ENCODE measurements around the gene FOXP3.

Gene FOXP3

DNA sequence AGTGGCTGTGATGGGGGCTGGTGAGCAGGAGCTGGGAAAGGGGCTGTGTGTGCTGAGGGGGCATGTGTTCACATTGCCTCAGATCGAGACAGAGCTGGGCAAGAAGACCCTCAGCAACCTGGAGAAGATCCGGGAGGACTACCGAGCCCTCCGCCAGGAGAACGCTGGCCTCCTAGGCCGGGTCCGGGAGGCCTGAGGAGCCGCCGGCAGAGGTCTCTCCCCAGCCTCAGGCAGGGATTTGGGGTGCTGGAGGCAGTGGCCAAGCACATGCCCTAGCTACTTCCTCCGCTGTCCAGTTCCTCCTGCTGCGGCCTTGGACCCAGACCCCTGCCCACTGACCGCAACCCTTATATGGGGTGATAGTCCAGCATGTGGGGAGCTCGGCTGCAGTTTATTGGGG, 14.4 kb downstream of the FOXP3 start:
- no peak for DNase-seq (ENCODE audit: low read depth)
- H3K4me3 ChIP-seq (replicated peaks; ENCODE audit: low read depth, low read length): no peak overlapping the region
- TF ChIP-seq, protein P1, sequence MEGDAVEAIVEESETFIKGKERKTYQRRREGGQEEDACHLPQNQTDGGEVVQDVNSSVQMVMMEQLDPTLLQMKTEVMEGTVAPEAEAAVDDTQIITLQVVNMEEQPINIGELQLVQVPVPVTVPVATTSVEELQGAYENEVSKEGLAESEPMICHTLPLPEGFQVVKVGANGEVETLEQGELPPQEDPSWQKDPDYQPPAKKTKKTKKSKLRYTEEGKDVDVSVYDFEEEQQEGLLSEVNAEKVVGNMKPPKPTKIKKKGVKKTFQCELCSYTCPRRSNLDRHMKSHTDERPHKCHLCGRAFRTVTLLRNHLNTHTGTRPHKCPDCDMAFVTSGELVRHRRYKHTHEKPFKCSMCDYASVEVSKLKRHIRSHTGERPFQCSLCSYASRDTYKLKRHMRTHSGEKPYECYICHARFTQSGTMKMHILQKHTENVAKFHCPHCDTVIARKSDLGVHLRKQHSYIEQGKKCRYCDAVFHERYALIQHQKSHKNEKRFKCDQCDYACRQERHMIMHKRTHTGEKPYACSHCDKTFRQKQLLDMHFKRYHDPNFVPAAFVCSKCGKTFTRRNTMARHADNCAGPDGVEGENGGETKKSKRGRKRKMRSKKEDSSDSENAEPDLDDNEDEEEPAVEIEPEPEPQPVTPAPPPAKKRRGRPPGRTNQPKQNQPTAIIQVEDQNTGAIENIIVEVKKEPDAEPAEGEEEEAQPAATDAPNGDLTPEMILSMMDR (IDR thresholded peaks at IDR 0.05; ENCODE audit: low read length, missing control alignments): no peak

DNA sequence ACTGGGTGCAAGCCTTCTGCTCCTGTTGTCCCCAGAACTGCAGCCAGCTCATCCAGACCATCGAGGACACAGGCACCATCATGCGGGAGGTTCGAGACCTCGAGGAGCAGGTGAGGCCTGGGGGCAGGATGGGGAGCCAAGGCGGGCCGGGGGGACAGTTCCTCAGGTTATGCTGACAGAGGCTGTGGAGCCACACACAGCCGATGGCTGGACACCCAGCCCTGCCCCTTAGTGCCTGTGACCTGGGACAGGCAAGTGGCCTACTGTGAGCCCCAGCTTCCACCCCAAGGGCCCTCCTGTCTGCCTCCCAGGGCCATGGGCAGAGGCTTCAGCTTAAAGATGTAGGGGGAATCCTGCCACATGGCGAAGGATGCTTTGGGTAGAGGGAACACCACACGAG, 14.9 kb downstream of the FOXP3 start:
- TF ChIP-seq, protein P1 (IDR thresholded peaks at IDR 0.05; ENCODE audit: low read length, missing control alignments): no peak
- no peak for DNase-seq (ENCODE audit: low read depth)
- no peak overlapping the region for H3K4me3 ChIP-seq (replicated peaks; ENCODE audit: low read depth, low read length)

DNA sequence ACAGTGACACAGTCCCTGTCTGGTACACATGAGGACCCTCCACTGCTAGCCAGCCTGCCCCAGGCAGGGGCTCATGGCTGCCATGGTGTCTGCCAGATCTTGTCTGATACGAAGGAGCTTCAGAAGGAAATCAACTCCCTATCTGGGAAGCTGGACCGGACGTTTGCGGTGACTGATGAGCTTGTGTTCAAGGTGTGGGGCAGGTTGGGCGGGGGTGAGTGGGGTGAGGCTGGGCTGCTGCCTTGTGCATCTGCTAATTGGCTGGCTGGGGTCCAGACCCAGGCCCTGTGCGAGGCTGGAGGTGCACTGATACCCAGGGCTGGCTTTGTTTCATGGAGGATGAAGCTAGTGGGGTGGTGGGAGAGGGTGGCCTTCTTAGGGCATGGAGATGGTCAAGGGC, 15.4 kb downstream of the FOXP3 start:
- no peak for DNase-seq (ENCODE audit: low read depth)
- TF ChIP-seq, protein P1 (IDR thresholded peaks at IDR 0.05; ENCODE audit: low read length, missing control alignments): no peak
- no peak overlapping the region for H3K4me3 ChIP-seq (replicated peaks; ENCODE audit: low read depth, low read length)

DNA sequence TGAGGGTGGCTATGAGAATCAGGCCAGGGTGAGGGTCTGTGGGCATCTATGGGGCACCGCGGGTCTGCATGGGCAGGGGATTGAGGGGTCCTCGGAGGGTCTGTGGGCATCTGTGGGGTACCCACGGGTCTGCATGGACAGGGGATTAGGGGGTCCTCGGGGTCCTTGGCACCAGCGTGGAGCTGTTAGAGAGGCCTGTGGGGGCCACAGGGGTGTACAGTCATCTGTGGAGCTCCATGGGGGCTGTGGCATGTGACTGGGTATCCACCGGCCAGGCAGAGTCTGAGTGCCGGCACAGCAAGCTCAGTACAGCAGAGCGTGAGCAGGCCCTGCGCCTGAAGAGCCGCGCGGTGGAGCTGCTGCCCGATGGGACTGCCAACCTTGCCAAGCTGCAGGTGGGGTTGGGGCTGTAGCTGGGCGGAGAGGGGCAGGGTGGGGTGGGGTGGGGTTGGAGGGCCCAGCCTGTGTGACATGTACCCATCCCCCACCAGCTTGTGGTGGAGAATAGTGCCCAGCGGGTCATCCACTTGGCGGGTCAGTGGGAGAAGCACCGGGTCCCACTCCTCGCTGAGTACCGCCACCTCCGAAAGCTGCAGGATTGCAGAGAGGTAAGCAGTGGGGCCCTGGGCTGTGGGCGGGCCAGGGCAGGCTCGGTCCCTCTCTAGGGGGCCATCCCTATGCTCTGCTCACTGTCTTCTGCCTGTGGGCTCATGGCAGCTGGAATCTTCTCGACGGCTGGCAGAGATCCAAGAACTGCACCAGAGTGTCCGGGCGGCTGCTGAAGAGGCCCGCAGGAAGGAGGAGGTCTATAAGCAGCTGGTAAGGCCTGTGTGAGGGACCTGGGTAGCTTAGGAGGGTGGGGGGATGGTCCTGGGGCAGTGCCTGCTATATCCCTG, 16.3 kb downstream of the FOXP3 start:
- TF ChIP-seq, protein P1 (IDR thresholded peaks at IDR 0.05; ENCODE audit: low read length, missing control alignments): no peak
- no peak overlapping the region for H3K4me3 ChIP-seq (replicated peaks; ENCODE audit: low read depth, low read length)
- no peak for DNase-seq (ENCODE audit: low read depth)

DNA sequence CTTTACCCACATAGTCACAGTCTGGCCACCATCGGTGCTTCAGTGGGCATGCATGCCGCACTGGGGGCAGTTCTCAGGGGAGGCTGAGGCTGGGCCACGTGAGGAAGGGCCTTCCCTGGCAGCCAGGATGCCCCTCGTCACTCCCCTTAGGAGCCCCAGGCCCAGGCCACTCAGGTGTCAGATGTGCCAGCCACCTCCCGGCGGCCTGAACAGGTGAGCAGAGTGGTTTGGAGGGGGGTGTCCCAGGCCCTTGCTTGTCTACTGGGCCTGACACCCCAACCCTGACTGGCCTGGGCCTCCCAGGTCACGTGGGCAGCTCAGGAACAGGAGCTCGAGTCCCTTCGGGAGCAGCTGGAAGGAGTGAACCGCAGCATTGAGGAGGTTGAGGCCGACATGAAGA, 17.2 kb downstream of the FOXP3 start:
- H3K4me3 ChIP-seq (replicated peaks; ENCODE audit: low read depth, low read length): no peak overlapping the region
- TF ChIP-seq, protein P1 (IDR thresholded peaks at IDR 0.05; ENCODE audit: low read length, missing control alignments): no peak
- no peak for DNase-seq (ENCODE audit: low read depth)

DNA sequence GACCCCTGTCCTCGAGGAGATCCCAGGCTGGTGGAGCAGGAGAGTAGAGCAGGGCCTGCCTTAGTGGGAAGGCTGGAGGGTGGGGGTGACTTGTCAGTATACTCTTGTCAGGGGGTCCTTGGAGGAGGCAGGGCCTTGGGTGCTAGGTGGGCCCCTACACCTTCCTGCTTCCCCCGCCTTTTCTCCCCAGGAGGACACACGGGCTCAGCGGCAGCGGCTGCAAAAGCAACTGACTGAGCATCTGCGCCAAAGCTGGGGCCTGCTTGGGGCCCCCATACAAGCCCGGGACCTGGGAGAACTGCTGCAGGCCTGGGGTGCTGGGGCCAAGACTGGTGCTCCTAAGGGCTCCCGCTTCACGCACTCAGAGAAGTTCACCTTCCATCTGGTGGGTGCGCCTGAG, 18.0 kb downstream of the FOXP3 start:
- DNase-seq (ENCODE audit: low read depth): no peak
- no peak overlapping the region for H3K4me3 ChIP-seq (replicated peaks; ENCODE audit: low read depth, low read length)
- TF ChIP-seq, protein P1 (IDR thresholded peaks at IDR 0.05; ENCODE audit: low read length, missing control alignments): no peak

DNA sequence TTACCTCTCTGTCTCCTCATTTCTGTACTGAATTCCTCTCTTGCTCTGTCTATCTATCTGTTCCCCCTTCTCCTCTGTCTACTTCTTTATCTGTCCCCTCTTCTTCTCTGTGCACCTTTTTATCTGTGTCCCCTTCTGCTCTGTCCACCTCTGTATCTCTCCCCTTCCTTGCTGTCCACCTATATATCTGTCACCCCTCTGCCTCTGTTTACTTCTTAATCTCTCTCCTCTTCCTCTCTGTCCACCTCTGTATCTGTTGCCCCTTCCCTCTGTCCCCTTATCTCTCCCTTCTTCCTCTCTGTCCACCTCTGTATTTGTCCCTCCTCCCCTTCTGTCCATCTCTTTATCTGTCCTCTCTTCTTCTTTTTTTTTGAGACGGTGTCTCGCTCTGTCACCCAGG, 20.3 kb downstream of the FOXP3 start:
- TF ChIP-seq, protein P1 (IDR thresholded peaks at IDR 0.05; ENCODE audit: low read length, missing control alignments): no peak
- DNase-seq (ENCODE audit: low read depth): no peak
- no peak overlapping the region for H3K4me3 ChIP-seq (replicated peaks; ENCODE audit: low read depth, low read length)
